DND-41 (cell line): Measurements from ENCODE around the gene ROCK2.

Source experiments
- EZH2 ChIP-seq: IDR thresholded peaks from 3 replicates; pipeline ENCODE4 v1.6.1; 2012; ENCODE audit warnings: borderline replicate concordance, low read depth, mild to moderate bottlenecking, moderate library complexity, low read length, inconsistent platforms; ENCODE audit not compliant: severe bottlenecking
- TF ChIP-seq, protein P1 (sequence below): IDR thresholded peaks from 2 replicates; pipeline ENCODE4 v1.5.1; 2012; ENCODE audit warnings: borderline replicate concordance, low read length, moderate library complexity, mild to moderate bottlenecking; ENCODE audit not compliant: poor library complexity, severe bottlenecking; ENCODE audit errors: extremely low read depth

DNA sequence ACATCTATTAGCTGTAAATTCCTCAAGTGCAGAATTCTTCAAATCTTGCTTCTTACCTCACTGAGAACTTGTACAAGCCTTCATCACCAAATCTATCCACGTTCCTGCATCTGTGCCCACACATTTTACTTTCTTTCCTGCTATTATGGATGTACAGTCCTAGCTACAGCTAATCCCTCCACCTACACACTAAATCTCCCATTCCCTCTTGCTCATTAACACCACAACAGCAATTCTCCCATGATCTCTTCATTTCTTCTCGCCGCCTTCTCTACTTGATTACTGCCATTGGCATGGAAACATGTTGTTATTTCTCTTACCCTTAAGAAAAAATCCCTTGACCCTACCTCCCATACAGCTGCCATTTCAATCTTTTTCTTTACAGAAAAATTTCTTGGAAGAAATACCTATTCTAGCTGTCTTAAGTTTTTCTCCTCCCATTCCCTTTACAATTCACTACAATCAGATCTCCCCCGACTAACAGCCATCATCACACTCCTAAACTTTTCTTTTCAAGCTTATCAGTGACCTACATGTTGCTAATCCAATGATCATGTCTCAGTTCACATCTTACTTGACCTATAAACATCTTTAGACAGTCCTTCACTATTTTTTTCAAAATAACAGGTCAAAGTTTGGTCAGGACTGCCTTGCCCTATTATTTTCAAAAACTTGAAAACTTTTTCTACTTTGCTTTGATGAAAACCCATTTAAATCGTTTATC lies 41.0 kb downstream of the ROCK2 start:
- TF ChIP-seq, protein P1, sequence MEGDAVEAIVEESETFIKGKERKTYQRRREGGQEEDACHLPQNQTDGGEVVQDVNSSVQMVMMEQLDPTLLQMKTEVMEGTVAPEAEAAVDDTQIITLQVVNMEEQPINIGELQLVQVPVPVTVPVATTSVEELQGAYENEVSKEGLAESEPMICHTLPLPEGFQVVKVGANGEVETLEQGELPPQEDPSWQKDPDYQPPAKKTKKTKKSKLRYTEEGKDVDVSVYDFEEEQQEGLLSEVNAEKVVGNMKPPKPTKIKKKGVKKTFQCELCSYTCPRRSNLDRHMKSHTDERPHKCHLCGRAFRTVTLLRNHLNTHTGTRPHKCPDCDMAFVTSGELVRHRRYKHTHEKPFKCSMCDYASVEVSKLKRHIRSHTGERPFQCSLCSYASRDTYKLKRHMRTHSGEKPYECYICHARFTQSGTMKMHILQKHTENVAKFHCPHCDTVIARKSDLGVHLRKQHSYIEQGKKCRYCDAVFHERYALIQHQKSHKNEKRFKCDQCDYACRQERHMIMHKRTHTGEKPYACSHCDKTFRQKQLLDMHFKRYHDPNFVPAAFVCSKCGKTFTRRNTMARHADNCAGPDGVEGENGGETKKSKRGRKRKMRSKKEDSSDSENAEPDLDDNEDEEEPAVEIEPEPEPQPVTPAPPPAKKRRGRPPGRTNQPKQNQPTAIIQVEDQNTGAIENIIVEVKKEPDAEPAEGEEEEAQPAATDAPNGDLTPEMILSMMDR = no peak
- TF ChIP-seq EZH2 = no peak
